HG02759 (cell line): ENCODE results near the gene SLC25A51.
"Not testable (repeated sequence)": the region's sequence is repeated elsewhere in the genome, so short reads cannot be mapped to it uniquely, and the experiment has no call there.

ENCODE experiments used
- ATAC-seq: cut with Tn5 transposase; IDR thresholded peaks from one replicate; pipeline ENCODE4 v1.9.1; 2021; ENCODE audit warnings: mild to moderate bottlenecking, moderate library complexity; ENCODE audit not compliant: unreplicated experiment

SLC25A51 gene

GRCh38 chr9:37905776-37906175 lies 1.8 kb upstream of the SLC25A51 start:
- no peak for ATAC-seq

GRCh38 chr9:37905131-37905505 lies 1.2 kb upstream of the SLC25A51 start:
- no peak for ATAC-seq

- ATAC-seq, result no peak
Measured at GRCh38 chr9:37904445-37905130, 661 bp upstream of the SLC25A51 start.

- ATAC-seq, result peak; percentile 4
Measured at GRCh38 chr9:37902796-37903646, 906 bp downstream of the SLC25A51 start.

- no peak for ATAC-seq
Measured at GRCh38 chr9:37902131-37902530, 1.8 kb downstream of the SLC25A51 start.

- no peak for ATAC-seq
Measured at GRCh38 chr9:37899041-37899440, 4.9 kb downstream of the SLC25A51 start.

- no peak for ATAC-seq
Measured at GRCh38 chr9:37897665-37898064, 6.3 kb downstream of the SLC25A51 start.

- no peak for ATAC-seq
Measured at GRCh38 chr9:37892063-37892462, 11.9 kb downstream of the SLC25A51 start.

- not testable (repeated sequence) for ATAC-seq
Measured at GRCh38 chr9:37891042-37891441, 12.9 kb downstream of the SLC25A51 start.

- no peak for ATAC-seq
Measured at GRCh38 chr9:37889536-37889935, 14.4 kb downstream of the SLC25A51 start.

- not testable (repeated sequence) for ATAC-seq
Measured at GRCh38 chr9:37887977-37888583, 15.8 kb downstream of the SLC25A51 start.

GRCh38 chr9:37880916-37881479 lies 22.9 kb downstream of the SLC25A51 start:
- no peak for ATAC-seq

- no peak for ATAC-seq
Measured at GRCh38 chr9:37876376-37876775, 27.6 kb downstream of the SLC25A51 start.

- ATAC-seq, result no peak
Measured at GRCh38 chr9:37873955-37874354, 30.0 kb downstream of the SLC25A51 start.

GRCh38 chr9:37870799-37871176 lies 33.1 kb downstream of the SLC25A51 start:
- ATAC-seq, result no peak

- no peak for ATAC-seq
Measured at GRCh38 chr9:37870081-37870798, 33.7 kb downstream of the SLC25A51 start.

- ATAC-seq, result no peak
Measured at GRCh38 chr9:37862530-37862929, 41.4 kb downstream of the SLC25A51 start.

- no peak for ATAC-seq
Measured at GRCh38 chr9:37859043-37859442, 44.9 kb downstream of the SLC25A51 start.

GRCh38 chr9:37856551-37856950 lies 47.4 kb downstream of the SLC25A51 start:
- no peak for ATAC-seq

- ATAC-seq, result no peak
Measured at GRCh38 chr9:37852222-37852621, 51.7 kb downstream of the SLC25A51 start.
